HG03066 (cell line): ENCODE data around the gene C1QTNF7.

Experiments
- ATAC-seq: cut with Tn5 transposase; IDR thresholded peaks from one replicate; pipeline ENCODE4 v1.9.1; 2021; ENCODE audit warnings: low read depth; ENCODE audit not compliant: unreplicated experiment

Gene C1QTNF7

GRCh38 chr4:15413010-15413622, 14.7 kb upstream of the C1QTNF7 start:
- no peak for ATAC-seq

- ATAC-seq: no peak
Measured at GRCh38 chr4:15413623-15414019, 14.2 kb upstream of the C1QTNF7 start.

- ATAC-seq: no peak
Measured at GRCh38 chr4:15414551-15415091, 13.2 kb upstream of the C1QTNF7 start.

GRCh38 chr4:15416357-15417232, 11.2 kb upstream of the C1QTNF7 start:
- no peak for ATAC-seq

- ATAC-seq: no peak
Measured at GRCh38 chr4:15417233-15417660, 10.6 kb upstream of the C1QTNF7 start.

- no peak for ATAC-seq
Measured at GRCh38 chr4:15418956-15419355, 8.9 kb upstream of the C1QTNF7 start.

- no peak for ATAC-seq
Measured at GRCh38 chr4:15420642-15421041, 7.2 kb upstream of the C1QTNF7 start.

- no peak for ATAC-seq
Measured at GRCh38 chr4:15423285-15423711, 4.5 kb upstream of the C1QTNF7 start.

GRCh38 chr4:15425520-15425919, 2.3 kb upstream of the C1QTNF7 start:
- no peak for ATAC-seq

GRCh38 chr4:15427161-15427560, 672 bp upstream of the C1QTNF7 start:
- ATAC-seq: no peak

GRCh38 chr4:15428611-15429010, 778 bp downstream of the C1QTNF7 start:
- no peak for ATAC-seq

GRCh38 chr4:15434091-15434490, 6.3 kb downstream of the C1QTNF7 start:
- ATAC-seq: no peak

- no peak for ATAC-seq
Measured at GRCh38 chr4:15434676-15435075, 6.8 kb downstream of the C1QTNF7 start.

GRCh38 chr4:15436513-15436912, 8.7 kb downstream of the C1QTNF7 start:
- ATAC-seq: no peak

- no peak for ATAC-seq
Measured at GRCh38 chr4:15438939-15439524, 11.2 kb downstream of the C1QTNF7 start.

GRCh38 chr4:15443371-15444160, 15.7 kb downstream of the C1QTNF7 start:
- no peak for ATAC-seq

- ATAC-seq: no peak
Measured at GRCh38 chr4:15444276-15444675, 16.4 kb downstream of the C1QTNF7 start.

GRCh38 chr4:15444879-15445547, 17.2 kb downstream of the C1QTNF7 start:
- no peak for ATAC-seq

GRCh38 chr4:15451181-15451865, 23.5 kb downstream of the C1QTNF7 start:
- ATAC-seq: no peak
